ENCODE measurements around the gene SPIN2A. TPM values are rescaled to one million over a fixed set of nuclear protein-coding genes. Genes with fewer than 3 reads are reported as not detected.
A peak's percentile ranks its signal among the peaks of the same experiment; 100 is the strongest.
"Not testable (repeated sequence)": the region's sequence is repeated elsewhere in the genome, so short reads cannot be mapped to it uniquely, and the experiment has no call there.

The SPIN2A gene
- total and polyA plus RNA-seq, 2 experiments from 2014 or later = 1.4 to 5.2 TPM

DNA sequence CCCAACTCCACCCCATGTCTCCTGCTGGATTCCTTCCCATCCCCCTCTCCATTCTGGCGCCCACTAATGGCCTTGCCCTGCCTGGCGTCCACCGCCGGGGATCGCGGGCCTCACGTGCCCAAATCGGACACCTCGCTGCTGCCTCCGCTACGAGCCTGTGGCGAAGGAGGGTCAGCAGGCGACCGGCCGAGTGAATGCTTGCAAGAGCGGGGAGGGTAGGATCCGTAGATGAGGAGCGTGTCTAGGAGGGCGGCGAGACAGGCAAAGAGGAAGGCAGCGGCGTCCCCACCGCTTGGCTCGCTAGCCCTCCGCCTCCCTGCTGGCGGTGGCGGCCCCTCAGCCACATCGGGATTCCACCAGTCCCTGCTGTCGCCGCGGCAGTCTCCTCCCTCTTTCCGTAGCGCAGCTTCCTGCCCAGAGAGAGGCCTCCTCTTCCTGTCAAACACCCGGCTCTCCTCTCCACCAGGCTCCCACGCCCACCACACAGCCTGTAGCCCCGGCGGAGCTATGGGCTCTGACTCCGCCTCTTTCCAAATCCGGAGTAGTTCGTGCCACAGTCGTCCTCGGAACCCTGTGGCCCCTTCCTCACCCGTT lies 15.9 kb downstream of the SPIN2A start, which contains the start of gene SPIN2B:
Gene SPIN2B, minus strand, starts transcription at position 387 of the 594 bp plus-strand sequence.
- Mint-ChIP-seq H3K4me3 (peak within 1 kb of the TSS; percentile 88), H3K36me3 (ENCODE audit: low read depth) (peaks cover 15% of the 10 kb centered on the region), H3K4me1 (peaks cover 10% of the 10 kb centered on the region; the same call in 2 of the 3 replicates), H3K27me3 (ENCODE audit: insufficient read depth, low read depth, poor library complexity) (peaks cover 4% of the 10 kb centered on the region), H3K27ac (peak within 1 kb of the TSS; percentile 95), H3K9me3 (no peaks in the 10 kb centered on the region; the same call in 2 of the 3 replicates)
- H4K20me1 ChIP-seq (replicated peaks; ENCODE audit: insufficient read depth) = no peaks in the 10 kb centered on the region
- no peaks in the 10 kb centered on the region for H3F3A ChIP-seq (replicated peaks; ENCODE audit: low read depth)
- H3K27me3 ChIP-seq (ENCODE audit: insufficient read depth) = no peaks in the 10 kb centered on the region
- H3K36me3 ChIP-seq (ENCODE audit: insufficient read depth) = no peaks in the 10 kb centered on the region
- ATAC-seq (peak; percentile 98), DNase-seq (ENCODE audit: low spot score) (peak; percentile 91)
- H3K27ac ChIP-seq (ENCODE audit: low read depth) = peak within 1 kb of the TSS; percentile 84
- H3K4me1 ChIP-seq (ENCODE audit: insufficient read depth) = 0 out of 2 replicates have a peak, but pooled peaks cover 3% of the 10 kb centered on the region
- H3K9me2 ChIP-seq (ENCODE audit: insufficient read depth) = no peaks in the 10 kb centered on the region
- peak within 1 kb of the TSS; percentile 71 for H3K4me2 ChIP-seq
- H3K4me3 ChIP-seq = peak within 1 kb of the TSS; percentile 56
- TF ChIP-seq CREB1 (CRISPR knock-in tag; IDR thresholded peaks at IDR 0.05; ENCODE audit: low read depth) (no peak), POLR2AphosphoS5 (IDR thresholded peaks at IDR 0.05; ENCODE audit: low read depth) (peak; percentile 53)
- H2AFZ ChIP-seq = no peak within 1 kb of the TSS
- peaks cover 14% of the 10 kb centered on the region for H3K79me2 ChIP-seq (replicated peaks; ENCODE audit: insufficient read depth)

DNA sequence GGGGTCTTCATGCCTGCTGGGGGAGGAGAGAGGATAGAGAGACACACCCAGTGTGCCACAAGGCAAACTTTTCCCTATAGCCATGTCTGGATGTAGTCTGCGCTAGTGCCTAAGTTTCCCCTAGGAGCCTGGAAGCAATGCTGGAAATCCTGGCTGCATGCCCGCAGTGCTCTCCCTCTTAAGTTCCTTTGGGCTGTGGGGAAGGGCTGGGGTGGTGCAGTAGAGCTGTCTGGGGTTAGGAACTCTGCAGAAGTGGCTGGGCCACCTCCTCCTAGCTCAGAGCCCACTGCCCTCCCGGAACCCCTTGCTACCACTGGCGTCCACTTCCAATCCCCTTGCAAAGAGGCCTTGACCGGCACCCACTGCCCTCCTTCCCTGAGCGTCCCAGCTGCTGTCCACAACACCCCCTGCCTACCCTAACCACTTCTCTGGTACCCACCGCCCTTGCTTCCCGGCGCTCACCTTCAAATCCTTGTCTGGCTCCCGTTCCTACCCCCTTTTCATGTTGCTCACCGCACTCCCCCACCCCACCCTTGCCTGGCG lies 16.5 kb downstream of the SPIN2A start:
- not testable (repeated sequence) for H3K4me1 ChIP-seq (ENCODE audit: insufficient read depth); H3K27me3 ChIP-seq (ENCODE audit: insufficient read depth); H2AFZ ChIP-seq; H4K20me1 ChIP-seq (replicated peaks; ENCODE audit: insufficient read depth); H3K9me3 Mint-ChIP-seq; H3K36me3 ChIP-seq (ENCODE audit: insufficient read depth); H3K9me2 ChIP-seq (ENCODE audit: insufficient read depth); H3F3A ChIP-seq (replicated peaks; ENCODE audit: low read depth); H3K27me3 Mint-ChIP-seq (ENCODE audit: insufficient read depth, low read depth, poor library complexity)
- 0 out of 2 replicates have a peak overlapping the region, but pooled peaks have one; percentile 84 for H3K27ac ChIP-seq (ENCODE audit: low read depth)
- Mint-ChIP-seq H3K4me3 (peak overlapping the region; percentile 88), H3K4me1 (peaks cover 10% of the 10 kb centered on the region; the same call in 2 of the 3 replicates), H3K27ac (peak overlapping the region; percentile 95), H3K36me3 (ENCODE audit: low read depth) (peaks cover 15% of the 10 kb centered on the region)
- DNase-seq (ENCODE audit: low spot score) (peak; percentile 5), ATAC-seq (peak; percentile 24)
- peak overlapping the region; percentile 56 for H3K4me3 ChIP-seq
- peak overlapping the region; percentile 65; the same call in 1 of the 2 replicates for H3K4me2 ChIP-seq
- H3K79me2 ChIP-seq (replicated peaks; ENCODE audit: insufficient read depth) = peaks cover 12% of the 10 kb centered on the region

DNA sequence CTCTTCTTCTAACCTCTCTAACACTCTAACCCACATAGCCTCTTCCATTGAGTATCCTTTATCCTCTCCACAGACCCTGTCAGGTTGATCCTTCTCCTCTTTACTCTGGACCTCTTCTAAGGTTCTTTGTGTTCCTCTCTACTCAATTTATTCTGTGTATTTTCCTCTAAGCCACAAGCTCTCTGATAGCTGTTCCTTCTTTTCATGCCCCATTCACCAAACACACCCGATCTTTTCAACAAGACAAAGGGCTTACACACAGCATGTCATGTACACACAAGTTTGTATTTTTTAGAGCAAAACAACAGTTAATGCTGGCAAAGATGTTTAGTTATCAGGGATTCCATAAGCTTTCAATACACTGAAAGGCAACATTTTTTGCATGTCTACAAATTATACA lies 17.8 kb downstream of the SPIN2A start:
- Histone ChIP-seq H3K9me2 (ENCODE audit: insufficient read depth) (no peaks in the 10 kb centered on the region), H3K4me2 (no peak overlapping the region), H3K36me3 (ENCODE audit: insufficient read depth) (no peaks in the 10 kb centered on the region), H3F3A (replicated peaks; ENCODE audit: low read depth) (no peaks in the 10 kb centered on the region), H4K20me1 (replicated peaks; ENCODE audit: insufficient read depth) (no peaks in the 10 kb centered on the region), H3K27ac (ENCODE audit: low read depth) (no peak overlapping the region), H2AFZ (no peak overlapping the region), H3K4me1 (ENCODE audit: insufficient read depth) (no peaks in the 10 kb centered on the region), H3K79me2 (replicated peaks; ENCODE audit: insufficient read depth) (peaks cover 7% of the 10 kb centered on the region), H3K4me3 (no peak overlapping the region), H3K27me3 (ENCODE audit: insufficient read depth) (no peaks in the 10 kb centered on the region)
- Mint-ChIP-seq H3K4me1 (peaks cover 2% of the 10 kb centered on the region; the same call in 2 of the 3 replicates), H3K4me3 (peak overlapping the region; percentile 11; the same call in 1 of the 3 replicates), H3K27me3 (ENCODE audit: insufficient read depth, low read depth, poor library complexity) (peaks cover 4% of the 10 kb centered on the region), H3K27ac (no peak overlapping the region), H3K9me3 (no peaks in the 10 kb centered on the region; the same call in 2 of the 3 replicates), H3K36me3 (ENCODE audit: low read depth) (peaks cover 15% of the 10 kb centered on the region)
- ATAC-seq (no peak), DNase-seq (ENCODE audit: low spot score) (no peak)
- no peak for TF ChIP-seq ZNF331 (CRISPR knock-in tag; IDR thresholded peaks at IDR 0.05; ENCODE audit: low read depth)
- no peak for TF ChIP-seq EZH2 (IDR thresholded peaks at IDR 0.05; ENCODE audit: low read depth, unreplicated experiment)
- TF ChIP-seq JUNB (IDR thresholded peaks at IDR 0.05; ENCODE audit: unreplicated experiment) = no peak
- TF ChIP-seq CREB1 (CRISPR knock-in tag; IDR thresholded peaks at IDR 0.05; ENCODE audit: low read depth) = no peak
- TF ChIP-seq, protein P1, sequence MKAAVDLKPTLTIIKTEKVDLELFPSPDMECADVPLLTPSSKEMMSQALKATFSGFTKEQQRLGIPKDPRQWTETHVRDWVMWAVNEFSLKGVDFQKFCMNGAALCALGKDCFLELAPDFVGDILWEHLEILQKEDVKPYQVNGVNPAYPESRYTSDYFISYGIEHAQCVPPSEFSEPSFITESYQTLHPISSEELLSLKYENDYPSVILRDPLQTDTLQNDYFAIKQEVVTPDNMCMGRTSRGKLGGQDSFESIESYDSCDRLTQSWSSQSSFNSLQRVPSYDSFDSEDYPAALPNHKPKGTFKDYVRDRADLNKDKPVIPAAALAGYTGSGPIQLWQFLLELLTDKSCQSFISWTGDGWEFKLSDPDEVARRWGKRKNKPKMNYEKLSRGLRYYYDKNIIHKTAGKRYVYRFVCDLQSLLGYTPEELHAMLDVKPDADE (IDR thresholded peaks at IDR 0.05) = no peak
- TF ChIP-seq ZNF114 (CRISPR knock-in tag; IDR thresholded peaks at IDR 0.05) = no peak
- no peak for TF ChIP-seq NANOG (IDR thresholded peaks at IDR 0.05; ENCODE audit: borderline replicate concordance)
- TF ChIP-seq EZH2phosphoT487 (IDR thresholded peaks at IDR 0.05; ENCODE audit: unreplicated experiment) = no peak

DNA sequence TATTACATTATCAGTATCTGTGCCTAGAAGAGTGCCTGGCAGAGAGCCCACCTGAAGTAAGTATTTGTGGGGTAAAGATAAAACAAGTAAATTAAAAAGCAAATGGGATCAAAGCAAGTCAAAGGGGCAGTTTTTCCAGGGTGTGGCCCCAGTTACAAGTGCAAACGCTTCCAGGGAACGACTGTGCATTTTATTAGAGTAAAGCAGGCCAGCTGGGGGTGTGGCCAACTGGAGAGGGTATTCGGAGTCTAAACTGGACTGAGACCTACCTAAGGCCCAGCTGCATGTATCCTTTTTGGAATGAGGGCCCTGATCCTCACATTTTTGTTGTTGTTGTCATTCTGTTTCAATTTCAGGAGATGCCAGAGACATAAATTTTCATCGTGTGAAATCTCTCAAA lies 19.6 kb downstream of the SPIN2A start:
- not testable (repeated sequence) for DNase-seq (ENCODE audit: low spot score); H3K36me3 ChIP-seq (ENCODE audit: insufficient read depth); ATAC-seq; H3K4me1 Mint-ChIP-seq; H2AFZ ChIP-seq; H3K27ac Mint-ChIP-seq; H3F3A ChIP-seq (replicated peaks; ENCODE audit: low read depth); H3K27me3 Mint-ChIP-seq (ENCODE audit: insufficient read depth, low read depth, poor library complexity); H3K79me2 ChIP-seq (replicated peaks; ENCODE audit: insufficient read depth); H3K27me3 ChIP-seq (ENCODE audit: insufficient read depth); H3K9me2 ChIP-seq (ENCODE audit: insufficient read depth); H3K4me3 Mint-ChIP-seq; H3K4me3 ChIP-seq; H3K4me2 ChIP-seq; H4K20me1 ChIP-seq (replicated peaks; ENCODE audit: insufficient read depth); H3K9me3 Mint-ChIP-seq; H3K27ac ChIP-seq (ENCODE audit: low read depth); H3K4me1 ChIP-seq (ENCODE audit: insufficient read depth)
- H3K36me3 Mint-ChIP-seq (ENCODE audit: low read depth) = peaks cover 18% of the 10 kb centered on the region

Data from GM23338 (cell line).